HG03469 (cell line): Measurements from ENCODE around the gene CRIM1.

Source experiments
- ATAC-seq: cut with Tn5 transposase; IDR thresholded peaks from one replicate; pipeline ENCODE4 v1.9.1; 2021; ENCODE audit warnings: mild to moderate bottlenecking, moderate library complexity, moderate number of reproducible peaks; ENCODE audit not compliant: unreplicated experiment

Gene CRIM1

GRCh38 chr2:36540986-36541754 is 185.6 kb downstream of the CRIM1 start:
- ATAC-seq: no peak

- no peak for ATAC-seq
These were observed 186.5 kb downstream of the CRIM1 start for GRCh38 chr2:36541891-36542595.

- ATAC-seq: no peak
These were observed 189.2 kb downstream of the CRIM1 start for GRCh38 chr2:36544638-36545338.

GRCh38 chr2:36545871-36546416 is 190.4 kb downstream of the CRIM1 start:
- ATAC-seq: no peak

GRCh38 chr2:36547906-36548305 is 192.3 kb downstream of the CRIM1 start:
- ATAC-seq: no peak

GRCh38 chr2:36549165-36549574 is 193.6 kb downstream of the CRIM1 start:
- no peak for ATAC-seq

- no peak for ATAC-seq
These were observed 194.4 kb downstream of the CRIM1 start for GRCh38 chr2:36550006-36550405.

- ATAC-seq: no peak
These were observed 198.1 kb downstream of the CRIM1 start for GRCh38 chr2:36553683-36554082.

GRCh38 chr2:36554531-36554930 is 199.0 kb downstream of the CRIM1 start:
- no peak for ATAC-seq

- no peak for ATAC-seq
These were observed 200.2 kb downstream of the CRIM1 start for GRCh38 chr2:36555789-36556188.

- no peak for ATAC-seq
These were observed 201.3 kb downstream of the CRIM1 start for GRCh38 chr2:36556842-36557241.

- ATAC-seq: no peak
These were observed 203.8 kb downstream of the CRIM1 start for GRCh38 chr2:36559221-36559942.

GRCh38 chr2:36560726-36561125 is 205.1 kb downstream of the CRIM1 start:
- ATAC-seq: no peak

GRCh38 chr2:36561237-36561944 is 205.8 kb downstream of the CRIM1 start:
- no peak for ATAC-seq

GRCh38 chr2:36562240-36562639 is 206.7 kb downstream of the CRIM1 start:
- no peak for ATAC-seq

- no peak for ATAC-seq
These were observed 207.5 kb downstream of the CRIM1 start for GRCh38 chr2:36562973-36563532.

GRCh38 chr2:36564377-36564930 is 208.9 kb downstream of the CRIM1 start:
- ATAC-seq: no peak

GRCh38 chr2:36565712-36566111 is 210.1 kb downstream of the CRIM1 start:
- ATAC-seq: no peak

GRCh38 chr2:36566887-36567286 is 211.3 kb downstream of the CRIM1 start:
- no peak for ATAC-seq
